ENCODE data around the gene STRN. TPM values are rescaled to one million over a fixed set of nuclear protein-coding genes. Genes with fewer than 3 reads are reported as not detected.

Gene STRN
- total and polyA plus RNA-seq, 12 donors: 2.6 to 36.9 (median 18.1) TPM

GRCh38 chr2:36921984-36922383, 44.4 kb downstream of the STRN start:
- H3K27ac ChIP-seq: no peak overlapping the region
- no peaks in the 10 kb centered on the region for H3K36me3 ChIP-seq (replicated peaks in 1 of 2)
- peaks cover 7 to 22% of the 10 kb centered on the region in 2 donors for H3K4me1 ChIP-seq (replicated peaks in 1 of 2)
- no peaks in the 10 kb centered on the region for H3K27me3 ChIP-seq
- WGBS, 4 donors: 58 to 76% (median 69%) methylated on average over 3 of the region's 3 CpGs
- no peak overlapping the region for H3K4me3 ChIP-seq
- H3K9me3 ChIP-seq (replicated peaks in 1 of 3): no peaks in the 10 kb centered on the region
- intact Hi-C loops (cut with DNase I): no loop called here
- no peak for DNase-seq
- TF ChIP-seq POLR2A (IDR thresholded peaks at IDR 0.05): no peak
- no peak for TF ChIP-seq CTCF (IDR thresholded peaks at IDR 0.05)

GRCh38 chr2:36919041-36919837, 47.1 kb downstream of the STRN start:
- DNase-seq: no peak
- TF ChIP-seq CTCF (IDR thresholded peaks at IDR 0.05) (no peak), POLR2A (IDR thresholded peaks at IDR 0.05) (no peak)
- H3K9me3 ChIP-seq (replicated peaks in 1 of 3): no peaks in the 10 kb centered on the region
- intact Hi-C loops (cut with DNase I): loop anchor here in 1 of 2 donors (5.0 kb wide), 1 partner anchor 43 kb away; no protein-coding TSS in a partner anchor
- no peaks in the 10 kb centered on the region for H3K36me3 ChIP-seq (replicated peaks in 1 of 2)
- 90 to 92% (median 92%) methylated on average over 7 of the region's 7 CpGs for WGBS, 4 donors
- H3K4me1 ChIP-seq (replicated peaks in 1 of 2): peaks cover 0 to 21% of the 10 kb centered on the region in 2 donors
- no peaks in the 10 kb centered on the region for H3K27me3 ChIP-seq
- H3K27ac ChIP-seq: no peak overlapping the region
- H3K4me3 ChIP-seq: no peak overlapping the region

GRCh38 chr2:36918307-36918706, 48.0 kb downstream of the STRN start:
- Histone ChIP-seq H3K4me1 (replicated peaks in 1 of 2) (peaks cover 0 to 21% of the 10 kb centered on the region in 2 donors), H3K4me3 (no peak overlapping the region), H3K27ac (no peak overlapping the region), H3K27me3 (no peaks in the 10 kb centered on the region), H3K9me3 (replicated peaks in 1 of 3) (no peaks in the 10 kb centered on the region), H3K36me3 (replicated peaks in 1 of 2) (no peaks in the 10 kb centered on the region)
- TF ChIP-seq CTCF (IDR thresholded peaks at IDR 0.05) (peak in 3 of 6 experiments; percentile 16 to 47 (median 37)), POLR2A (IDR thresholded peaks at IDR 0.05) (no peak)
- DNase-seq: no peak
- intact Hi-C loops (cut with DNase I): loop anchor here in 1 of 2 donors (5.0 kb wide), 1 partner anchor 44 kb away; no protein-coding TSS in a partner anchor

- 85 to 94% (median 91%) methylated on average over 1 of the region's 1 CpG for WGBS, 4 donors
- no peak for TF ChIP-seq CTCF (IDR thresholded peaks at IDR 0.05)
- TF ChIP-seq POLR2A (IDR thresholded peaks at IDR 0.05): no peak
- intact Hi-C loops (cut with DNase I): loop anchor here in 1 of 2 donors (5.0 kb wide), 1 partner anchor 47 kb away; no protein-coding TSS in a partner anchor
Observed at GRCh38 chr2:36915627-36916026, 50.7 kb downstream of the STRN start.

More at GRCh38 chr2:36915627-36916026, 50.7 kb downstream of the STRN start:
- Histone ChIP-seq H3K4me3 (no peak overlapping the region), H3K4me1 (replicated peaks in 1 of 2) (peaks cover 0 to 13% of the 10 kb centered on the region in 2 donors), H3K27ac (no peak overlapping the region), H3K27me3 (no peaks in the 10 kb centered on the region), H3K9me3 (replicated peaks in 1 of 3) (no peaks in the 10 kb centered on the region), H3K36me3 (replicated peaks in 1 of 2) (no peaks in the 10 kb centered on the region)
- no peak for DNase-seq
